Liver (tissue), 9 donors: ENCODE measurements around the gene PYY. TPM values are rescaled to one million over a fixed set of nuclear protein-coding genes. Genes with fewer than 3 reads are reported as not detected.

Experiments
- DNase-seq: peaks from one replicate; pipeline ENCODE4 v3.0.0-alpha.2; 2017; ENCODE audit warnings: low spot score
- H3K27ac ChIP-seq, 2 donors: one replicate each; pipeline ENCODE4 v1.7.0; 2013; ENCODE audit warnings: inconsistent platforms in 2 of 2, low read length in 2 of 2, control low read depth in 1 of 2, low read depth in 1 of 2, mild to moderate bottlenecking in 1 of 2
- H3K27me3 ChIP-seq, 4 donors: one replicate each; pipeline versions ENCODE4 v1.6.1 to v1.7.0; 2013; ENCODE audit warnings: low read length in 3 of 4, inconsistent platforms in 1 of 4, mild to moderate bottlenecking in 1 of 4, moderate library complexity in 1 of 4; ENCODE audit not compliant: control insufficient read depth in 4 of 4, insufficient read depth in 4 of 4
- H3K36me3 ChIP-seq, 4 donors: one replicate each; pipeline versions ENCODE4 v1.6.1 to v1.7.0; 2013; ENCODE audit warnings: low read length in 3 of 4, mild to moderate bottlenecking in 3 of 4, low read depth in 1 of 4, moderate library complexity in 1 of 4; ENCODE audit not compliant: control insufficient read depth in 4 of 4, insufficient read depth in 3 of 4
- H3K4me1 ChIP-seq, 4 donors: one replicate each; pipeline versions ENCODE4 v1.6.1 to v1.7.0; 2013; ENCODE audit warnings: low read length in 3 of 4, mild to moderate bottlenecking in 3 of 4, moderate library complexity in 1 of 4; ENCODE audit not compliant: control insufficient read depth in 4 of 4, insufficient read depth in 4 of 4
- H3K4me3 ChIP-seq, 3 donors: one replicate each; pipeline versions ENCODE4 v1.6.1 to v1.7.0; 2013; ENCODE audit warnings: low read length in 3 of 3, control low read depth in 1 of 3, low read depth in 1 of 3, mild to moderate bottlenecking in 1 of 3
- H3K9ac ChIP-seq, 2 donors: one replicate each; pipeline ENCODE4 v1.7.0; 2013; ENCODE audit warnings: low read length in 2 of 2, mild to moderate bottlenecking in 2 of 2, moderate library complexity in 2 of 2, control low read depth in 1 of 2, low read depth in 1 of 2
- H3K9me3 ChIP-seq, 4 donors: one replicate each; pipeline versions ENCODE4 v1.6.1 to v1.7.0; 2013; ENCODE audit warnings: low read length in 3 of 4; ENCODE audit not compliant: control insufficient read depth in 4 of 4
- ATF3 ChIP-seq: IDR thresholded peaks from 2 replicates; pipeline ENCODE4 v1.6.1; 2016; ENCODE audit warnings: antibody characterized with exemption
- CTCF ChIP-seq: fragments of 150-350 bp; IDR thresholded peaks from 2 replicates; pipeline ENCODE4 v1.5.1; 2017; ENCODE audit warnings: improper control_type of control experiment, low read depth, low read length; ENCODE audit not compliant: missing input control
- EGR1 ChIP-seq, 2 donors: IDR thresholded peaks; 2 replicates each; pipeline ENCODE4 v1.6.1; 2016 to 2018; ENCODE audit warnings: antibody characterized with exemption in 2 of 2, low read depth in 2 of 2
- FOXA1 ChIP-seq: IDR thresholded peaks from 2 replicates; pipeline ENCODE4 v1.6.1; 2016; ENCODE audit warnings: antibody characterized with exemption
- FOXA2 ChIP-seq: IDR thresholded peaks from 2 replicates; pipeline ENCODE4 v1.6.1; 2016; ENCODE audit warnings: antibody characterized with exemption
- GABPA ChIP-seq, 2 donors: IDR thresholded peaks in 1 of 2; conservative IDR thresholded peaks in 1 of 2; 2 replicates each; pipeline ENCODE4 v1.6.1; 2016; ENCODE audit warnings: antibody characterized with exemption in 2 of 2, mild to moderate bottlenecking in 1 of 2, moderate library complexity in 1 of 2
- HNF4A ChIP-seq, 2 donors: conservative IDR thresholded peaks; 2 replicates each; pipeline ENCODE4 v1.6.1; 2016; ENCODE audit warnings: antibody characterized with exemption in 2 of 2, mild to moderate bottlenecking in 2 of 2
- HNF4G ChIP-seq: IDR thresholded peaks from 2 replicates; pipeline ENCODE4 v1.6.1; 2016; ENCODE audit warnings: antibody characterized with exemption
- JUND ChIP-seq, 2 donors: IDR thresholded peaks; 2 replicates each; pipeline ENCODE4 v1.6.1; 2016; ENCODE audit warnings: antibody characterized with exemption in 2 of 2
- MAX ChIP-seq: IDR thresholded peaks from 2 replicates; pipeline ENCODE4 v1.6.1; 2016; ENCODE audit warnings: antibody characterized with exemption
- NR2F2 ChIP-seq: IDR thresholded peaks from 2 replicates; pipeline ENCODE4 v1.6.1; 2016; ENCODE audit warnings: antibody characterized with exemption
- RAD21 ChIP-seq, 2 donors: IDR thresholded peaks; 2 replicates each; pipeline ENCODE4 v1.6.1; 2016; ENCODE audit warnings: antibody characterized with exemption in 2 of 2, mild to moderate bottlenecking in 2 of 2
- REST ChIP-seq: IDR thresholded peaks from 2 replicates; pipeline ENCODE4 v1.6.1; 2016; ENCODE audit warnings: antibody characterized with exemption, mild to moderate bottlenecking
- RXRA ChIP-seq, 2 donors: IDR thresholded peaks; 2 replicates each; pipeline ENCODE4 v1.6.1; 2017 to 2018; ENCODE audit warnings: antibody characterized with exemption in 2 of 2, mild to moderate bottlenecking in 1 of 2
- SP1 ChIP-seq: IDR thresholded peaks from 2 replicates; pipeline ENCODE4 v1.6.1; 2018; ENCODE audit warnings: antibody characterized with exemption, mild to moderate bottlenecking
- TAF1 ChIP-seq: conservative IDR thresholded peaks from 2 replicates; pipeline ENCODE4 v1.6.1; 2016; ENCODE audit warnings: antibody characterized with exemption, mild to moderate bottlenecking
- YY1 ChIP-seq: IDR thresholded peaks from 2 replicates; pipeline ENCODE4 v1.6.1; 2016; ENCODE audit warnings: antibody characterized with exemption, mild to moderate bottlenecking
- ZBTB33 ChIP-seq: IDR thresholded peaks from 2 replicates; pipeline ENCODE4 v1.6.1; 2016; ENCODE audit warnings: antibody characterized with exemption
- WGBS: extraction: QIAGEN DNeasy Blood & Tissue Kit; methylation state at CpG from one replicate; pipeline ENCODE4 v1.1.7; 2013; 5-methylcytosine and 5-hydroxymethylcytosine counted together
- polyA plus RNA-seq, 2 donors: library from polyadenylated mRNA; stranded (reverse) in 1 of 2; unstranded in 1 of 2; fragments of 200-250 nt in 1 of 2; fragments of >200 nt in 1 of 2; fragmentation: Nextera tagmentation in 1 of 2; extraction: Ambion mirVana in 1 of 2; gene quantifications; one replicate each; pipeline versions ENCODE4 v1.2.1 to v1.2.3, GENCODE V29; 2013 to 2015
- total RNA-seq, 2 donors: library from RNA; depleted of rRNA; stranded (reverse); fragments of >200 nt; gene quantifications; one replicate each; pipeline ENCODE4 v1.2.3, GENCODE V29; 2014
- donor health status: healthy.
- donor health status: healthy.
- donor health status: healthy.
- donor health status: healthy.
- donor health status: healthy.

The PYY gene
- total and polyA plus RNA-seq, 4 donors, result 0.05 TPM; not detected in 3

- Histone ChIP-seq H3K9ac (no peak overlapping the region), H3K9me3 (no peaks in the 10 kb centered on the region), H3K4me3 (peak overlapping the region in 1 of 3 donors; percentile 33), H3K27me3 (no peaks in the 10 kb centered on the region), H3K4me1 (peaks cover 0 to 7% (median 0%) of the 10 kb centered on the region in 4 donors), H3K36me3 (no peaks in the 10 kb centered on the region), H3K27ac (no peak overlapping the region)
- WGBS, result 22% methylated on average over 43 of the region's 43 CpGs
- DNase-seq, result peak; percentile 54
- no peak for TF ChIP-seq ZBTB33
- peak; percentile 55 to 71 for TF ChIP-seq RAD21 (IDR thresholded peaks at IDR 0.05)
- peak; percentile 37 for TF ChIP-seq CTCF
- no peak for TF ChIP-seq YY1
Measured at GRCh38 chr17:43917348-43918025, 36.3 kb downstream of the PYY start.

- Histone ChIP-seq H3K27me3 (no peaks in the 10 kb centered on the region), H3K4me3 (peak overlapping the region in 1 of 3 donors; percentile 33), H3K36me3 (no peaks in the 10 kb centered on the region), H3K9me3 (no peaks in the 10 kb centered on the region), H3K4me1 (peaks cover 0 to 7% (median 0%) of the 10 kb centered on the region in 4 donors), H3K9ac (no peak overlapping the region), H3K27ac (no peak overlapping the region)
- 75% methylated on average over 8 of the region's 8 CpGs for WGBS
- TF ChIP-seq HNF4A (conservative IDR thresholded peaks at IDR 0.05) (no peak), RAD21 (IDR thresholded peaks at IDR 0.05) (no peak), TAF1 (no peak), FOXA1 (no peak), ATF3 (no peak), EGR1 (IDR thresholded peaks at IDR 0.05; ENCODE audit: low read depth in 2 of 2) (no peak), NR2F2 (no peak), RXRA (IDR thresholded peaks at IDR 0.05) (no peak), FOXA2 (no peak), HNF4G (no peak), CTCF (no peak), MAX (no peak), ZBTB33 (no peak), REST (no peak), YY1 (no peak), SP1 (no peak), GABPA (IDR thresholded peaks at IDR 0.05 in 1 of 2, conservative IDR thresholded peaks at IDR 0.05 in 1 of 2) (no peak), JUND (IDR thresholded peaks at IDR 0.05) (no peak)
- DNase-seq, result no peak
Measured at GRCh38 chr17:43917016-43917347, 36.8 kb downstream of the PYY start.
